SU-DHL-6 (cell line): ENCODE results near the gene SPDEF.

Experiments used
- H2AFZ ChIP-seq: fragments of 200-600 bp; sonication (generic); 2 replicates; pipeline ENCODE4 v1.6.1; 2014; ENCODE audit warnings: low read depth, mild to moderate bottlenecking, moderate library complexity, mixed read lengths, antibody characterized with exemption, low read length; ENCODE audit not compliant: severe bottlenecking
- H3F3A ChIP-seq: fragments of 200-600 bp; shearing (Covaris generic); 2 replicates; pipeline ENCODE4 v1.6.0; 2016; ENCODE audit warnings: antibody characterized with exemption, mild to moderate bottlenecking; ENCODE audit not compliant: insufficient read depth
- H3K27ac ChIP-seq: fragments of 200-600 bp; sonication (generic); 2 replicates; pipeline ENCODE4 v1.5.1; 2016; ENCODE audit warnings: low read depth, mild to moderate bottlenecking, low read length, moderate library complexity, mixed read lengths
- H3K27me3 ChIP-seq: fragments of 200-600 bp; sonication (generic), shearing (Covaris generic); 2 replicates; pipeline ENCODE4 v1.6.0; 2014; ENCODE audit warnings: mild to moderate bottlenecking, low read length
- H3K36me3 ChIP-seq: fragments of 200-600 bp; sonication (generic); 2 replicates; pipeline ENCODE4 v1.6.1; 2014; ENCODE audit warnings: mild to moderate bottlenecking, low read length, mixed read lengths
- H3K4me2 ChIP-seq: fragments of 300-600, 200-600 bp; shearing (Covaris generic), sonication (generic); 2 replicates; pipeline ENCODE4 v1.6.0; 2014; ENCODE audit warnings: low read length, low read depth, mild to moderate bottlenecking; ENCODE audit not compliant: poor library complexity, severe bottlenecking
- H3K4me3 ChIP-seq: fragments of 200-600 bp; sonication (generic); 2 replicates; pipeline ENCODE4 v1.5.1; 2014; ENCODE audit warnings: antibody characterized with exemption, low read length, mild to moderate bottlenecking, mixed read lengths; ENCODE audit not compliant: insufficient read depth, poor library complexity, severe bottlenecking
- H3K79me2 ChIP-seq: fragments of 200-600 bp; sonication (generic); 2 replicates; pipeline ENCODE4 v1.6.1; 2014; ENCODE audit warnings: mild to moderate bottlenecking, low read length, moderate library complexity; ENCODE audit not compliant: insufficient read depth
- H3K9ac ChIP-seq: fragments of 200-600 bp; sonication (generic); 2 replicates; pipeline ENCODE4 v1.7.0; 2014; ENCODE audit warnings: mild to moderate bottlenecking, low read length
- H3K9me2 ChIP-seq: fragments of 200-600 bp; sonication (generic); replicated peaks from 2 replicates; pipeline ENCODE4 v1.6.1; 2014; ENCODE audit warnings: low read length; ENCODE audit not compliant: insufficient read depth
- H3K9me3 ChIP-seq: fragments of 200-600 bp; sonication (generic); 2 replicates; pipeline ENCODE4 v1.6.1; 2014; ENCODE audit warnings: low read length, mixed read lengths; ENCODE audit not compliant: insufficient read depth
- H4K20me1 ChIP-seq: fragments of 200-600 bp; sonication (generic); 2 replicates; pipeline ENCODE4 v1.6.1; 2014; ENCODE audit warnings: low read depth, mild to moderate bottlenecking, antibody characterized with exemption, low read length, moderate library complexity, mixed read lengths
- CTCF ChIP-seq: fragments of 200-600 bp; sonication (generic); IDR thresholded peaks from one replicate; pipeline ENCODE4 v1.5.1; 2017; ENCODE audit warnings: antibody characterized with exemption, mild to moderate bottlenecking, low read length, moderate library complexity; ENCODE audit not compliant: insufficient read depth, poor library complexity, severe bottlenecking
- EZH2phosphoT487 ChIP-seq: fragments of 200-600 bp; sonication (generic), shearing (Covaris generic); conservative IDR thresholded peaks from 2 replicates; pipeline ENCODE4 v1.6.1; 2018; ENCODE audit warnings: mild to moderate bottlenecking, antibody characterized with exemption, low read length, moderate library complexity, mixed read lengths

Gene SPDEF

DNA sequence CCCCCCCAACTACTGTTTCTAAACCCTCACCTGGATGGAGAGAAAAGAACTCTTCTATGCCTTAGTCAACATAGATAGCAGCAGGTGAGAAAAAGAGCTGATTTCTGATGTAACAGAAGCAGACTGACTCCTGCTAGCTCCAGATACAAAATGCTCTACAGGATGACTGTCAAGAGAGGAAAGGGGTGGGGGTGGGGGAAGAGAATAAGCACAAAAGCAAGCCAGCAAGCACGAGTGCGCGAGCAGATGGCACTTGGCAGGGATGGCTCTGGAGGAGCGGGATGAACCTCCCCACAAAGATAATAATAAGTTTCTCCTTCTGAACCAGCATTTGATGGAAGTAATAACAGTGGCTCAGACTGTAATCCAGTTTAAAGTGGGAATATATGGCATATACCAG, 45.6 kb upstream of the SPDEF start:
- H3K36me3 ChIP-seq, result peaks cover 4% of the 10 kb centered on the region; the same call in 1 of the 2 replicates
- H3F3A ChIP-seq, result no peaks in the 10 kb centered on the region
- no peak overlapping the region for H3K27ac ChIP-seq
- no peak overlapping the region for H3K9ac ChIP-seq
- TF ChIP-seq CTCF (no peak), EZH2phosphoT487 (no peak)
- H3K9me3 ChIP-seq, result no peaks in the 10 kb centered on the region
- no peak overlapping the region for H2AFZ ChIP-seq
- H3K9me2 ChIP-seq, result no peaks in the 10 kb centered on the region
- H4K20me1 ChIP-seq, result no peaks in the 10 kb centered on the region; the same call in 1 of the 2 replicates
- H3K4me2 ChIP-seq, result no peak overlapping the region
- H3K27me3 ChIP-seq, result no peaks in the 10 kb centered on the region
- H3K4me3 ChIP-seq, result no peak overlapping the region
- H3K79me2 ChIP-seq, result peaks cover 30% of the 10 kb centered on the region

DNA sequence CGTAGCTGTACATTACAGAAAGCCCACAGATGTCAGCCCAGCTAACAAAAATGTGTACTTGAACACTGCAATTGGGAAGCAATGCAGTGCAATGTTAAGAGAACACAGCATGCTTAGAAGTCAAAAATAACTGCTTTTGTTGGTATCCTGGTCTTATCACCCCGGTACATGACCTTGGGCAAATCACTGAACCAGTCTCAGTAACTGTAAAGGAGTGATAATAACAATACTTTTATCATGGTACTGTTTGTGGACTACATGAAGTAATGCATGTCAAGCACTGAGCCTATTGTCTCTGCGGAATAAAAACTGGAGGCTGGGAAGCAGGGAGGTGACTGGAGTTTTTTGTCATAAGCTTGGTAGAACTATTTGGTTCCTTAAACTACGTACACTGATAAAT, 44.7 kb upstream of the SPDEF start:
- no peaks in the 10 kb centered on the region; the same call in 1 of the 2 replicates for H4K20me1 ChIP-seq
- H3K79me2 ChIP-seq, result peaks cover 29% of the 10 kb centered on the region; the same call in 1 of the 2 replicates
- H2AFZ ChIP-seq, result no peak overlapping the region
- H3K4me2 ChIP-seq, result no peak overlapping the region
- no peaks in the 10 kb centered on the region for H3K27me3 ChIP-seq
- no peaks in the 10 kb centered on the region for H3K9me3 ChIP-seq
- no peaks in the 10 kb centered on the region for H3K9me2 ChIP-seq
- H3K9ac ChIP-seq, result no peak overlapping the region
- no peak overlapping the region for H3K27ac ChIP-seq
- no peaks in the 10 kb centered on the region for H3F3A ChIP-seq
- no peak overlapping the region for H3K4me3 ChIP-seq
- TF ChIP-seq EZH2phosphoT487, result no peak
- no peak for TF ChIP-seq CTCF
- H3K36me3 ChIP-seq, result peaks cover 2% of the 10 kb centered on the region; the same call in 1 of the 2 replicates

DNA sequence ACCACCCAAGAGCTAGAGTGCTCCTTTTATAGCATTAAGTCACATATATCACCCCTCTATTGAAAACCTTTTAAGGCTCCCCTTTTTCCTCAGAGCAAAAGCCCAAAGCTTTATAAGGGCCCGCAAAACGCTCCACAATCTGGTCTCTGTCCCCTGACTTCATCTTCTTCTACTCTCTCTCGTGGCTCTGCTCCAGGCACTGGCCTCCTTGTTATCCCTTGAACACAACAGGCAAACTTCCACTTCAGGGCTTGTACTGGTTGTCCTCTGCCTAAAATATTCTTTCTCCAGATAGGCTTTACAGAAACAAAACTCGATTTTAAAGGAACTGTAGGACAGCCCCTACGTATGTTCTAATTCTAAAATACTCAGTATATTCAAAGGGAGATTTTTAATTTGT, 44.0 kb upstream of the SPDEF start:
- Histone ChIP-seq H3K36me3 (no peaks in the 10 kb centered on the region), H3K9ac (no peak overlapping the region), H2AFZ (no peak overlapping the region), H3F3A (no peaks in the 10 kb centered on the region), H3K27me3 (no peaks in the 10 kb centered on the region), H3K4me2 (no peak overlapping the region), H3K9me3 (no peaks in the 10 kb centered on the region), H3K4me3 (no peak overlapping the region), H4K20me1 (no peaks in the 10 kb centered on the region; the same call in 1 of the 2 replicates), H3K27ac (no peak overlapping the region), H3K9me2 (no peaks in the 10 kb centered on the region), H3K79me2 (peaks cover 32% of the 10 kb centered on the region; the same call in 1 of the 2 replicates)
- TF ChIP-seq EZH2phosphoT487, result no peak
- TF ChIP-seq CTCF, result no peak

- Histone ChIP-seq H3K9me3 (no peaks in the 10 kb centered on the region), H3K27me3 (no peaks in the 10 kb centered on the region), H3K27ac (no peak overlapping the region), H3K4me2 (no peak overlapping the region), H3F3A (no peaks in the 10 kb centered on the region), H3K9ac (no peak overlapping the region), H3K79me2 (peaks cover 38% of the 10 kb centered on the region; the same call in 1 of the 2 replicates), H2AFZ (no peak overlapping the region), H3K9me2 (no peaks in the 10 kb centered on the region), H3K36me3 (no peaks in the 10 kb centered on the region), H4K20me1 (no peaks in the 10 kb centered on the region; the same call in 1 of the 2 replicates), H3K4me3 (no peak overlapping the region)
- TF ChIP-seq EZH2phosphoT487 (no peak), CTCF (no peak)
These were observed 42.6 kb upstream of the SPDEF start for GRCh38 chr6:34598712-34599111.
